ENCODE results near the gene KPNB1. TPM values are rescaled to one million over a fixed set of nuclear protein-coding genes. Genes with fewer than 3 reads are reported as not detected.
A peak's percentile ranks its signal among the peaks of the same experiment; 100 is the strongest.

Gene KPNB1
- total RNA-seq, 1 experiment from 2014 or later: 437 TPM

- Histone ChIP-seq H3K9me3 (ENCODE audit: low read length) (no peaks in the 10 kb centered on the region), H3K27ac (ENCODE audit: low read length) (no peak overlapping the region), H3K36me3 (ENCODE audit: low read depth, low read length) (no peaks in the 10 kb centered on the region), H3K79me2 (ENCODE audit: low read length) (no peaks in the 10 kb centered on the region), H3K4me2 (ENCODE audit: low read length) (no peak overlapping the region), H3F3A (ENCODE audit: low read length, unreplicated experiment) (no peaks in the 10 kb centered on the region), H3K4me1 (ENCODE audit: insufficient read depth, low read length) (peaks cover 37% of the 10 kb centered on the region), H3K9me2 (replicated peaks; ENCODE audit: low read length) (no peaks in the 10 kb centered on the region), H4K20me1 (ENCODE audit: low read length) (no peaks in the 10 kb centered on the region), H2AFZ (ENCODE audit: low read length) (no peak overlapping the region), H3K27me3 (ENCODE audit: low read length) (peaks cover 10% of the 10 kb centered on the region; the same call in 1 of the 2 replicates), H3K9ac (ENCODE audit: low read length) (no peak overlapping the region), H3K4me3 (ENCODE audit: low read length) (no peak overlapping the region)
- TF ChIP-seq CTCF (conservative IDR thresholded peaks at IDR 0.05; ENCODE audit: low read depth, low read length) (no peak), EZH2 (IDR thresholded peaks at IDR 0.05; ENCODE audit: low read length, unreplicated experiment) (no peak), EZH2phosphoT487 (IDR thresholded peaks at IDR 0.05; ENCODE audit: borderline replicate concordance, low read length) (no peak)
- DNase-seq (no peak), ATAC-seq (no peak)
- ChIA-PET CTCF (no interaction called here), POLR2A (ENCODE audit: unreplicated experiment) (no interaction called here)
- BruUV-seq (replicated peaks): no TSS peak
- intact Hi-C loops (cut with micrococcal nuclease): no loop called here
These were observed 66.7 kb downstream of the KPNB1 start for GRCh38 chr17:47716375-47716774.

- no peaks in the 10 kb centered on the region for H3K9me2 ChIP-seq (replicated peaks; ENCODE audit: low read length)
- H3K27me3 ChIP-seq (ENCODE audit: low read length): peaks cover 9% of the 10 kb centered on the region; the same call in 1 of the 2 replicates
- no peak overlapping the region for H2AFZ ChIP-seq (ENCODE audit: low read length)
- ChIA-PET CTCF (no interaction called here), POLR2A (ENCODE audit: unreplicated experiment) (no interaction called here)
- peaks cover 42% of the 10 kb centered on the region for H3K4me1 ChIP-seq (ENCODE audit: insufficient read depth, low read length)
- intact Hi-C loops (cut with micrococcal nuclease): no loop called here
- TF ChIP-seq EZH2phosphoT487 (IDR thresholded peaks at IDR 0.05; ENCODE audit: borderline replicate concordance, low read length) (no peak), EZH2 (IDR thresholded peaks at IDR 0.05; ENCODE audit: low read length, unreplicated experiment) (no peak), CTCF (conservative IDR thresholded peaks at IDR 0.05; ENCODE audit: low read depth, low read length) (peak; percentile 54)
- DNase-seq: no peak
- BruUV-seq (replicated peaks): no TSS peak
- H3K27ac ChIP-seq (ENCODE audit: low read length): no peak overlapping the region
- no peaks in the 10 kb centered on the region for H3K9me3 ChIP-seq (ENCODE audit: low read length)
- H3K4me2 ChIP-seq (ENCODE audit: low read length): no peak overlapping the region
- H3K9ac ChIP-seq (ENCODE audit: low read length): no peak overlapping the region
- H4K20me1 ChIP-seq (ENCODE audit: low read length): no peaks in the 10 kb centered on the region
- no peaks in the 10 kb centered on the region for H3K36me3 ChIP-seq (ENCODE audit: low read depth, low read length)
- no peak for ATAC-seq
- no peaks in the 10 kb centered on the region for H3K79me2 ChIP-seq (ENCODE audit: low read length)
- no peaks in the 10 kb centered on the region for H3F3A ChIP-seq (ENCODE audit: low read length, unreplicated experiment)
- H3K4me3 ChIP-seq (ENCODE audit: low read length): no peak overlapping the region
These were observed 67.6 kb downstream of the KPNB1 start for GRCh38 chr17:47717261-47717697.

- no peak for TF ChIP-seq CTCF (conservative IDR thresholded peaks at IDR 0.05; ENCODE audit: low read depth, low read length)
- no peak for TF ChIP-seq EZH2 (IDR thresholded peaks at IDR 0.05; ENCODE audit: low read length, unreplicated experiment)
- TF ChIP-seq EZH2phosphoT487 (IDR thresholded peaks at IDR 0.05; ENCODE audit: borderline replicate concordance, low read length): no peak
- H3K9ac ChIP-seq (ENCODE audit: low read length): no peak overlapping the region
- ChIA-PET POLR2A (ENCODE audit: unreplicated experiment) (no interaction called here), CTCF (no interaction called here)
- H3K9me2 ChIP-seq (replicated peaks; ENCODE audit: low read length): no peaks in the 10 kb centered on the region
- 0 out of 2 replicates have a peak, but pooled peaks have one; percentile 3 for ATAC-seq
- H3K4me1 ChIP-seq (ENCODE audit: insufficient read depth, low read length): peaks cover 42% of the 10 kb centered on the region
- intact Hi-C loops (cut with micrococcal nuclease): no loop called here
- no peaks in the 10 kb centered on the region for H3K9me3 ChIP-seq (ENCODE audit: low read length)
- no peaks in the 10 kb centered on the region for H4K20me1 ChIP-seq (ENCODE audit: low read length)
- H3K36me3 ChIP-seq (ENCODE audit: low read depth, low read length): no peaks in the 10 kb centered on the region
- no peak overlapping the region for H2AFZ ChIP-seq (ENCODE audit: low read length)
- H3K4me2 ChIP-seq (ENCODE audit: low read length): peak overlapping the region; percentile 48
- no TSS peak for BruUV-seq (replicated peaks)
- 0 out of 2 replicates have a peak, but pooled peaks cover 3% of the 10 kb centered on the region for H3K27me3 ChIP-seq (ENCODE audit: low read length)
- DNase-seq: peak; percentile 25
- no peaks in the 10 kb centered on the region for H3K79me2 ChIP-seq (ENCODE audit: low read length)
- no peak overlapping the region for H3K4me3 ChIP-seq (ENCODE audit: low read length)
- H3F3A ChIP-seq (ENCODE audit: low read length, unreplicated experiment): no peaks in the 10 kb centered on the region
- H3K27ac ChIP-seq (ENCODE audit: low read length): no peak overlapping the region
These were observed 68.4 kb downstream of the KPNB1 start for GRCh38 chr17:47717979-47718621.

Measured in PC-3 (cell line).